Keratinocyte (primary cell): ENCODE results near the gene AKAP6. TPM values are rescaled to one million over a fixed set of nuclear protein-coding genes. Genes with fewer than 3 reads are reported as not detected.

Experiments
- DNase-seq: peaks from one replicate; pipeline ENCODE4 v3.0.0-alpha.2; 2011; ENCODE audit warnings: low read depth, missing footprints, low spot score
- FAIRE-seq: peaks from 2 replicates; lab custom pipeline; 2011; peaks lifted over from hg19 to GRCh38; lab: Jason Lieb, UNC
- H2AFZ ChIP-seq: 2 replicates; pipeline ENCODE4 v1.6.0; 2012; ENCODE audit warnings: low read length, control low read depth, inconsistent platforms; ENCODE audit not compliant: control insufficient read depth
- H3K27ac ChIP-seq: 2 replicates; pipeline ENCODE4 v1.5.1; 2011; ENCODE audit warnings: low read length; ENCODE audit not compliant: control insufficient read depth, insufficient read depth
- H3K27me3 ChIP-seq: 3 replicates; pipeline ENCODE4 v1.6.0; 2011; ENCODE audit warnings: low read length; ENCODE audit not compliant: control insufficient read depth, insufficient read depth; ENCODE audit errors: extremely low read depth
- H3K36me3 ChIP-seq, 2 experiments: 2 replicates in 1 of 2; 3 replicates in 1 of 2; pipeline ENCODE4 v1.5.1; 2011; ENCODE audit warnings: low read length in 2 of 2, mild to moderate bottlenecking in 1 of 2; ENCODE audit not compliant: control insufficient read depth in 2 of 2, insufficient read depth in 2 of 2; ENCODE audit errors: extremely low read depth in 1 of 2
- H3K4me1 ChIP-seq: 3 replicates; pipeline ENCODE4 v1.5.1; 2011; ENCODE audit warnings: low read length; ENCODE audit not compliant: control insufficient read depth, insufficient read depth; ENCODE audit errors: extremely low read depth
- H3K4me2 ChIP-seq: 3 replicates; pipeline ENCODE4 v1.6.0; 2011; ENCODE audit warnings: low read depth, low read length; ENCODE audit not compliant: control insufficient read depth, insufficient read depth; ENCODE audit errors: extremely low read depth
- H3K4me3 ChIP-seq, 3 experiments: fragments of 200-600 bp in 1 of 3; sonication (generic) in 1 of 3; 2 replicates in 2 of 3; 3 replicates in 1 of 3; pipeline ENCODE4 v1.5.1; 2011 to 2016; ENCODE audit warnings: low read length in 3 of 3, mild to moderate bottlenecking in 3 of 3, control low read depth in 2 of 3, inconsistent platforms in 1 of 3, low read depth in 1 of 3, mixed read lengths in 1 of 3, mixed run types in 1 of 3, moderate library complexity in 1 of 3; ENCODE audit not compliant: control insufficient read depth in 2 of 3, insufficient read depth in 2 of 3; ENCODE audit errors: extremely low read depth in 1 of 3
- H3K79me2 ChIP-seq: 2 replicates; pipeline ENCODE4 v1.6.0; 2012; ENCODE audit warnings: low read length; ENCODE audit not compliant: control insufficient read depth, insufficient read depth
- H3K9ac ChIP-seq: 3 replicates; pipeline ENCODE4 v1.6.0; 2011; ENCODE audit warnings: low read length; ENCODE audit not compliant: control insufficient read depth, insufficient read depth; ENCODE audit errors: extremely low read depth
- H3K9me1 ChIP-seq: 3 replicates; pipeline ENCODE4 v1.6.0; 2011; ENCODE audit warnings: low read length; ENCODE audit not compliant: control insufficient read depth, insufficient read depth; ENCODE audit errors: extremely low read depth
- H3K9me3 ChIP-seq: 2 replicates; pipeline ENCODE4 v1.5.1; 2012; ENCODE audit warnings: low read depth, low read length; ENCODE audit not compliant: control insufficient read depth
- H4K20me1 ChIP-seq: 3 replicates; pipeline ENCODE4 v1.6.0; 2011; ENCODE audit warnings: low read length; ENCODE audit not compliant: control insufficient read depth, insufficient read depth; ENCODE audit errors: extremely low read depth
- CTCF ChIP-seq, 3 experiments: IDR thresholded peaks in 1 of 3; conservative IDR thresholded peaks in 1 of 3; optimal IDR thresholded peaks in 1 of 3; 2 replicates in 2 of 3; 3 replicates in 1 of 3; pipeline versions ENCODE3 to v1.5.1; 2011; ENCODE audit warnings: low read length in 3 of 3, mild to moderate bottlenecking in 3 of 3, moderate library complexity in 2 of 3, control low read depth in 1 of 3, inconsistent platforms in 1 of 3; ENCODE audit not compliant: insufficient read depth in 2 of 3; ENCODE audit errors: extremely low read depth in 1 of 3
- EZH2 ChIP-seq: IDR thresholded peaks from one replicate; pipeline ENCODE4 v1.6.1; 2012; ENCODE audit warnings: inconsistent platforms, mild to moderate bottlenecking, low read length, moderate library complexity
- dilution Hi-C: fragments of 300-500 bp; cut with MboI; formaldehyde crosslinking; loops from one replicate; pipeline ENCODE4 v1.7.0; 2020; ENCODE audit warnings: low sequenced_read_pairs; ENCODE audit not compliant: extremely low pct_ligation_motif_present
- polyA plus RNA-seq, 5 experiments: library from polyadenylated mRNA; depleted of rRNA in 3 of 5; stranded (reverse) in 3 of 5; stranded (forward) in 1 of 5; unstranded in 1 of 5; fragments of >200 nt; gene quantifications; 1 replicate in 1 of 5; 2 replicates in 3 of 5; 3 replicates in 1 of 5; pipeline versions ENCODE4 v1.2.1 to v1.2.3, GENCODE V29; 2011 to 2012; ENCODE audit warnings: missing spikeins in 2 of 5, low read depth in 1 of 5, low replicate concordance in 1 of 5

AKAP6 gene
- polyA plus RNA-seq, 1 donor (not counting 4 experiments of a cell fraction or from before 2014, with no cell fraction given) = 2.0 TPM

DNA sequence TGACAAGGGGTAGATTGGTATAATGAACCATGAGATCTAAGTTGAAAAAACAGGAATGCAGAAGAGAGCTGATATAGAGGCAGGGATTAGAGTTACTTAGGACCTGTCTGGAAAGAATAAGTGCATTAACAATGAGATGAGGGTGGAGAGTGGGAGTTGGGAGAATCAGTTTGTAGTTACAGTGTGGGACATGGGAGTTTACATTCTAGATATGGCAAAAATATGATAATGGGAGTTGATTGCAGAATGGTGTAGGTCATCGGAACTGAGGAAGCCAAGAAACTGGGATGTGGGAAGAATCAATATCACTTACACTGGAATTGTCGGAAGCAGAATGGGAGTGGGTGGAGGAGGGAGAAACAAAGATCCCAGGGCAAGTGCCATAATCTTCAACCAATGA lies 308.5 kb downstream of the AKAP6 start:
- Histone ChIP-seq H3K79me2 (no peaks in the 10 kb centered on the region), H2AFZ (no peak overlapping the region), H3K27me3 (no peaks in the 10 kb centered on the region), H3K27ac (no peak overlapping the region), H3K4me2 (no peak overlapping the region), H3K9me3 (no peaks in the 10 kb centered on the region), H3K36me3 (no peaks in the 10 kb centered on the region), H3K4me3 (no peak overlapping the region), H3K4me1 (no peaks in the 10 kb centered on the region), H3K9me1 (no peaks in the 10 kb centered on the region), H4K20me1 (no peaks in the 10 kb centered on the region), H3K9ac (no peak overlapping the region)
- FAIRE-seq (no peak), DNase-seq (no peak)
- dilution Hi-C loops = no loop called here
- TF ChIP-seq CTCF (optimal IDR thresholded peaks at IDR 0.05 in 1 of 3, IDR thresholded peaks at IDR 0.05 in 1 of 3, conservative IDR thresholded peaks at IDR 0.05 in 1 of 3; ENCODE audit: extremely low read depth in 1 of 3, insufficient read depth in 2 of 3, low read length in 3 of 3) = no peak
- TF ChIP-seq EZH2 = no peak

GRCh38 chr14:32639208-32639607 lies 310.1 kb downstream of the AKAP6 start:
- H3K9ac ChIP-seq = no peak overlapping the region
- H3K79me2 ChIP-seq = no peaks in the 10 kb centered on the region
- no peaks in the 10 kb centered on the region for H4K20me1 ChIP-seq
- H2AFZ ChIP-seq = no peak overlapping the region
- FAIRE-seq (no peak), DNase-seq (no peak)
- no peak overlapping the region for H3K4me2 ChIP-seq
- no peaks in the 10 kb centered on the region for H3K9me1 ChIP-seq
- no peaks in the 10 kb centered on the region for H3K27me3 ChIP-seq
- no peak overlapping the region for H3K27ac ChIP-seq
- dilution Hi-C loops = no loop called here
- H3K4me3 ChIP-seq = no peak overlapping the region
- no peaks in the 10 kb centered on the region for H3K4me1 ChIP-seq
- no peaks in the 10 kb centered on the region for H3K36me3 ChIP-seq
- TF ChIP-seq CTCF (optimal IDR thresholded peaks at IDR 0.05 in 1 of 3, IDR thresholded peaks at IDR 0.05 in 1 of 3, conservative IDR thresholded peaks at IDR 0.05 in 1 of 3; ENCODE audit: extremely low read depth in 1 of 3, insufficient read depth in 2 of 3, low read length in 3 of 3) (no peak), EZH2 (no peak)
- no peaks in the 10 kb centered on the region for H3K9me3 ChIP-seq
